ENCODE data around the gene COA8. TPM values are rescaled to one million over a fixed set of nuclear protein-coding genes. Genes with fewer than 3 reads are reported as not detected.

The COA8 gene
- total and polyA plus RNA-seq, 2 of the 13 experiments (the other 11 are each of a cell fraction or from before 2014, with no cell fraction given) = 10.9 to 25.1 TPM

- TF ChIP-seq, protein P1, sequence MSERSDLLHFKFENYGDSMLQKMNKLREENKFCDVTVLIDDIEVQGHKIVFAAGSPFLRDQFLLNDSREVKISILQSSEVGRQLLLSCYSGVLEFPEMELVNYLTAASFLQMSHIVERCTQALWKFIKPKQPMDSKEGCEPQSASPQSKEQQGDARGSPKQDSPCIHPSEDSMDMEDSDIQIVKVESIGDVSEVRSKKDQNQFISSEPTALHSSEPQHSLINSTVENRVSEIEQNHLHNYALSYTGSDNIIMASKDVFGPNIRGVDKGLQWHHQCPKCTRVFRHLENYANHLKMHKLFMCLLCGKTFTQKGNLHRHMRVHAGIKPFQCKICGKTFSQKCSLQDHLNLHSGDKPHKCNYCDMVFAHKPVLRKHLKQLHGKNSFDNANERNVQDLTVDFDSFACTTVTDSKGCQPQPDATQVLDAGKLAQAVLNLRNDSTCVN (CRISPR knock-in tag; IDR thresholded peaks at IDR 0.05; ENCODE audit: borderline replicate concordance) = no peak
- no peak for TF ChIP-seq MBD4 (IDR thresholded peaks at IDR 0.05; ENCODE audit: borderline replicate concordance, low read length)
- TF ChIP-seq, protein P2, sequence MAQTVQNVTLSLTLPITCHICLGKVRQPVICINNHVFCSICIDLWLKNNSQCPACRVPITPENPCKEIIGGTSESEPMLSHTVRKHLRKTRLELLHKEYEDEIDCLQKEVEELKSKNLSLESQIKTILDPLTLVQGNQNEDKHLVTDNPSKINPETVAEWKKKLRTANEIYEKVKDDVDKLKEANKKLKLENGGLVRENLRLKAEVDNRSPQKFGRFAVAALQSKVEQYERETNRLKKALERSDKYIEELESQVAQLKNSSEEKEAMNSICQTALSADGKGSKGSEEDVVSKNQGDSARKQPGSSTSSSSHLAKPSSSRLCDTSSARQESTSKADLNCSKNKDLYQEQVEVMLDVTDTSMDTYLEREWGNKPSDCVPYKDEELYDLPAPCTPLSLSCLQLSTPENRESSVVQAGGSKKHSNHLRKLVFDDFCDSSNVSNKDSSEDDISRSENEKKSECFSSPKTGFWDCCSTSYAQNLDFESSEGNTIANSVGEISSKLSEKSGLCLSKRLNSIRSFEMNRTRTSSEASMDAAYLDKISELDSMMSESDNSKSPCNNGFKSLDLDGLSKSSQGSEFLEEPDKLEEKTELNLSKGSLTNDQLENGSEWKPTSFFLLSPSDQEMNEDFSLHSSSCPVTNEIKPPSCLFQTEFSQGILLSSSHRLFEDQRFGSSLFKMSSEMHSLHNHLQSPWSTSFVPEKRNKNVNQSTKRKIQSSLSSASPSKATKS (CRISPR knock-in tag; IDR thresholded peaks at IDR 0.05) = no peak
- TF ChIP-seq ATF7-NPFF (CRISPR knock-in tag; IDR thresholded peaks at IDR 0.05; ENCODE audit: low read depth) = no peak
Measured at GRCh38 chr14:103624860-103625259, 62.1 kb downstream of the COA8 start (continued).

GRCh38 chr14:103625356-103626095 is 62.8 kb downstream of the COA8 start:
- Histone ChIP-seq H3K79me2 (ENCODE audit: insufficient read depth, low read length) (peaks cover 10% of the 10 kb centered on the region), H3K4me2 (ENCODE audit: low read depth, low read length) (peak overlapping the region; percentile 87), H3K9ac (ENCODE audit: insufficient read depth, low read depth, low read length) (0 out of 2 replicates have a peak overlapping the region, but pooled peaks have one; percentile 30), H2AFZ (ENCODE audit: low read length) (no peak overlapping the region), H3K36me3 (replicated peaks in 1 of 2; ENCODE audit: control insufficient read depth in 1 of 2, insufficient read depth in 2 of 2, low read length in 2 of 2) (no peaks in the 10 kb centered on the region), H3K4me3 (replicated peaks in 1 of 3; ENCODE audit: insufficient read depth in 1 of 3, low read depth in 2 of 3, low read length in 3 of 3) (peak overlapping the region; percentile 29 to 73 (median 41)), H4K20me1 (ENCODE audit: insufficient read depth, low read length) (peaks cover 7% of the 10 kb centered on the region), H3K27me3 (ENCODE audit: control insufficient read depth in 1 of 2, insufficient read depth in 2 of 2, low read length in 2 of 2) (no peaks in the 10 kb centered on the region; a peak in 1 of 5 replicates), H3K4me1 (ENCODE audit: insufficient read depth, low read length) (peaks cover 73% of the 10 kb centered on the region), H3K9me3 (ENCODE audit: low read length) (no peaks in the 10 kb centered on the region), H3K27ac (ENCODE audit: extremely low read length, insufficient read depth, low read length) (no peak overlapping the region)
- DNase-seq (ENCODE audit: low spot score) = no peak
- 11% methylated on average over 10 of the region's 11 CpGs for WGBS (ENCODE audit: low lambda C conversion rate)
- intact Hi-C loops (cut with micrococcal nuclease; ENCODE audit: unreplicated experiment) (no loop called here), in situ Hi-C loops (cut with HindIII; ENCODE audit: extremely low pct_ligation_motif_present, low pct_unique_long_range_greater_than_20kb) (no loop called here)
- no TSS peak for BruUV-seq (replicated peaks)
- no peak for ATAC-seq
- no peak for TF ChIP-seq SP4 (CRISPR knock-in tag; IDR thresholded peaks at IDR 0.05)
- TF ChIP-seq ZNF552 (CRISPR knock-in tag; IDR thresholded peaks at IDR 0.05; ENCODE audit: borderline replicate concordance) = no peak
- TF ChIP-seq ZNF121 (CRISPR knock-in tag; IDR thresholded peaks at IDR 0.05) = peak; percentile 83
- TF ChIP-seq MIER3 (CRISPR knock-in tag; IDR thresholded peaks at IDR 0.05; ENCODE audit: borderline replicate concordance) = no peak
- no peak for TF ChIP-seq HDAC1 (CRISPR knock-in tag; IDR thresholded peaks at IDR 0.05)
- no peak for TF ChIP-seq MEIS1 (CRISPR knock-in tag; IDR thresholded peaks at IDR 0.05; ENCODE audit: borderline replicate concordance)
- TF ChIP-seq, protein P3, sequence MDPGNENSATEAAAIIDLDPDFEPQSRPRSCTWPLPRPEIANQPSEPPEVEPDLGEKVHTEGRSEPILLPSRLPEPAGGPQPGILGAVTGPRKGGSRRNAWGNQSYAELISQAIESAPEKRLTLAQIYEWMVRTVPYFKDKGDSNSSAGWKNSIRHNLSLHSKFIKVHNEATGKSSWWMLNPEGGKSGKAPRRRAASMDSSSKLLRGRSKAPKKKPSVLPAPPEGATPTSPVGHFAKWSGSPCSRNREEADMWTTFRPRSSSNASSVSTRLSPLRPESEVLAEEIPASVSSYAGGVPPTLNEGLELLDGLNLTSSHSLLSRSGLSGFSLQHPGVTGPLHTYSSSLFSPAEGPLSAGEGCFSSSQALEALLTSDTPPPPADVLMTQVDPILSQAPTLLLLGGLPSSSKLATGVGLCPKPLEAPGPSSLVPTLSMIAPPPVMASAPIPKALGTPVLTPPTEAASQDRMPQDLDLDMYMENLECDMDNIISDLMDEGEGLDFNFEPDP (CRISPR knock-in tag; conservative IDR thresholded peaks at IDR 0.05) = no peak
- TF ChIP-seq, protein P2 (CRISPR knock-in tag; IDR thresholded peaks at IDR 0.05) = no peak
- ChIA-PET POLR2A (no interaction called here), CTCF (ENCODE audit: low intra/inter-chr PET ratio, low total read pairs) (no interaction called here)
- FAIRE-seq = no peak

Data from HepG2 (cell line).